Stimulated activated CD8-positive, alpha-beta memory T cell treated with anti-CD3 and anti-CD28 coated beads, Interleukin-12 subunit alpha, Interleukin-12 subunit beta, amount 100 ng/mL, for 1 hour (primary cell): ENCODE data around the gene SYT6.
"Not testable (repeated sequence)": the region's sequence is repeated elsewhere in the genome, so short reads cannot be mapped to it uniquely, and the experiment has no call there.

Experiments
- DNase-seq: peaks from one replicate; pipeline ENCODE4 v3.0.0-alpha.2; 2020; ENCODE audit warnings: low read depth

Gene SYT6

DNA sequence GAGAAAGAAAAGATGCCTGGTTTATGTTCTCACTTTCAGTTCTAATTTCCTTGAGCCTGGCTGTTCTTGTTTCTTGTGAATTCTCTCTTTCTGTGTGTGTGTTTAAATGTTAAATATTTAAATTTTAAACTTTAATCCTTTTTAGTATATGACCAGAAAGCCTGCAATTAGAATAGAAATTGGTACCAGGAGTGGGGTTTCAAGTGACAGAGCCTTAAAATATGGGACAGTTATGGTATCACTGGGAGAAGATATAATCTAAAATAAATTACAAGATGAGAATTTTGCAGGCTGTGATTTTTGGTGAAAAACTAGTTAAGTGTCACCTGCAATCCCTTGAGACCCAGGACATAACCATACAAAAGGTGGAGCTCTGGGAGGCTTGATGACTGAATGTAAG is 81.4 kb downstream of the SYT6 start:
- no peak for DNase-seq

DNA sequence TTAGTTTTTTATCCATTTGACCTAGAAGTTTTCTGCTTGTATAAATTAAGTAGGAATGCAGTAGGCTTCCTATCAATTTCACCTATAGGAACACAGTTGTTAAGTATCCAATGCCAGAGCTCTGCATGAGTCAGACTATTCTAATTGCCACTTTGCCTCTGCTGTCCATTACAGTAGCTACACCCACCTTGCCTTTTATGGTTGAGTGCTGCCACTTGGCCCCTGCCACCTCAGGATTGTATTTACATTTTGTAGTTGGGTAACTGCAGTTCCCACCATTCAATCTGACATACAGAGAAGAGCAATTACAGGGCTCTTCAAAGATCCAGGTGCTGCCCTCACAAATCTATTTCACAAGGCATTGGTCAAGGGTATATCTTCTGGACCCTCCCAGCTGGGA is 83.9 kb downstream of the SYT6 start:
- not testable (repeated sequence) for DNase-seq

DNA sequence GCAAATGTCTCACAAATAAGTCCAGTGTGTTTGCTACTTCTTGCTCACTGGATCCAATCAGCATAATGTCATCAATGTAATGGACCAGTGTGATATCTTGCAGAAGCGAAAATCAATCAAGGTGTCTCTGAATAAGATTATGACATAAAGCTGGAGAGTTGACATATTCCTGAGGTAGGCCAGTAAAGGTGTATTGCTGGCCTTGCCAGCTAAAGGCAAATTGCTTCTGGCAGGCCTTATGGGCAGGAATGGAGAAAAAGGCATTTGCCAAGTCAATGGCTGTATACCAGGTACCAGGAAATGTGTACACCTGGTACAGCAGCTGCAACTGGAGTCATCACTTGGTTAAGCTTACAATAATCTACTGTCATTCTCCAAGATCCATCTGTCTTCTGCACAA is 85.0 kb downstream of the SYT6 start:
- DNase-seq: not testable (repeated sequence)

DNA sequence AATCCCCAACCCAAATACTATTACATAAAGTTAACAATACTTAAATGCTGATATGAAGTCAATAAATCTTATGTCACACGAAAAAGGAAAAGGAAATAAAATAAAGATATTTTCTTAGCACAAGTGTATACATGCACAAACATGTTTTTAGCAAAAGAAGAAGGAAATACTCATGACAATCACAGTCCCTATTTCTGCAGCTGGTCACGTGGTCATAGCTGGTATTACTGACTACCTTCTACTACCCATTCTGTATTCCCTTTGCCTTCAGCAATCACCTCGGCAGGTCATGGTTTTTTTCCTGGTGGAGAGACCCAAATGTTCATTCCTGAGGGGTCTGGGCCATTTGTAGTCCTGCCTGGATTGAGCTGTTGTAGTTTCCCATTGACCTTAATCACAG is 88.0 kb downstream of the SYT6 start:
- not testable (repeated sequence) for DNase-seq

DNA sequence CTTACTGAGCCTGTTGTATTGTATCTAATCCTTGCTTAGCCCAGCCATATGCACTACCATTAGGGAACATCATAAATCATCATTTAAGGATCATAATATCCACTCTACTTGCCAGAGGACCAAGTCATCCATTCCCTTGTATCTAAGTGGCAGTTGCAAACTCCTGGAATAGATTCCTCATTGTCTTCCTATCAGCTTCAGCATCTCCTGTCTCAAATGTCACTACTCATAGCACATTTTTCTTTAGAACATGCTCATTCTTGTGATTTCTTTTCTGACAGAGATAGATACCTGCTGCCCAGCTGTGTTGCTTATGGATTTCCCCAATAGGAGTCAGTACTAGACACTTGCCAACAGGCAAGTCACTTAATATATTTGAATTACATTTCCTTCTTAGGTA is 90.1 kb downstream of the SYT6 start:
- no peak for DNase-seq

DNA sequence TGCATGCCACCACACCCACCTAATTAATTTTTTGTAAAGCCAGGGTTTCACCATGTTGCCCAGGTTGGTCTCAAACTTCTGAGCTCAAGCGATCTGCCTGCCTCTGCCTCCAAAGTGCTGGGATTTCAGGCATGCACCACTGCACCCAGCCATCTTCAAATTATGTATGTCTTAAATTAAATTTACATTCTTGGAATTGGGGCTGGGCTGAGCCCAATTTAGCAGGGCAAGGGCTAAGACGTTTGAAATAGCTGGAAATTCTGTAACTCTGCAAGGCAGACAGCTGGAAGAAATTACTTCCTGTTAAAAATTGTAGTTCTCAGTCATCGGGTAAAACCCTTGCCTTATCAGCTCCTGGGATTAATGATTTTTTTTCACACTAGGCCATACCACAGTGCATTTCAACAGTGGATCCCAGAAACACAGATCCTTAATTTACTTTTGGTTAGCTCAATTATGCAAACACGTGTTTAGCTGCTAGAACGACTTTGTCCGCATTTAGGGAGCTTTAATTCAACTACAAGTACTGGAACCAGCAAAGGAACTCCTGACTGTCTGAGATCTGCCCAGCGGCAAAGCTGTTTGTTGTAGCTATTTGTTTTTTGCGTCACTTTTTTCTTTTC is 91.1 kb downstream of the SYT6 start:
- no peak for DNase-seq

DNA sequence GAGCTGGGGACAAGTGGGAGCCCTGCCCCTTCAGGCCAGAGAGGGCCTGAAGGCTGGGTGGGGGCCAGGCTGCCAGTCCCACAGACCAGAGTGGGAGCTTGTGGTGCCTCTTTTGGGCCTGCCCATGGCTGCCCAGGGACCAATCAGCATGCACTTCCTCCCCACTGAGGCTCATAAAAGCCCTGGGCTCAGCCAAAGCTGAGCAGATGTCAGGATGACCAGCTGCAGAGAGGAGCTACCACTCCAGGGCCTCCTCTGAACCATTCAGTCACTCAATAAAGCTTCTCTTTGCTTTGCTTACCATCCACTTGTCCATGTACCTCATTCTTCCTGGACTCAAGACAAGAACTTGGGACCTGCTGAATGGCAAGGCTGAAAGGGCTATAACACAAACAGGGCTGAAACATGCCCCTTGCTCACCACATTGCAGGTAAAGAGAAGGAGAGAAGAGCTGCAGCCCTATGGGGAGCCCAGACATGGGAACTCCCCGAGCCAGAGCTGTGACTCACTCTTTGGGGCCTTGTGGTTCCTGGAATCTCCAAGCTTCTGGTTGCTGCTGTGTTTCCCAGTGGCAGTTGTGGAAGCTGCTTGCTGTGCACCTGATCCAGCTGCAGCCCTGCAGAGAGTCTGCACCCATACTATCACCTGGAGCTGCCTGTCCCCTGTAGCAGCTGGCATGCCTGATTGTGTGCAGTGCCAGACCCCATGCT is 92.4 kb downstream of the SYT6 start:
- DNase-seq: no peak

DNA sequence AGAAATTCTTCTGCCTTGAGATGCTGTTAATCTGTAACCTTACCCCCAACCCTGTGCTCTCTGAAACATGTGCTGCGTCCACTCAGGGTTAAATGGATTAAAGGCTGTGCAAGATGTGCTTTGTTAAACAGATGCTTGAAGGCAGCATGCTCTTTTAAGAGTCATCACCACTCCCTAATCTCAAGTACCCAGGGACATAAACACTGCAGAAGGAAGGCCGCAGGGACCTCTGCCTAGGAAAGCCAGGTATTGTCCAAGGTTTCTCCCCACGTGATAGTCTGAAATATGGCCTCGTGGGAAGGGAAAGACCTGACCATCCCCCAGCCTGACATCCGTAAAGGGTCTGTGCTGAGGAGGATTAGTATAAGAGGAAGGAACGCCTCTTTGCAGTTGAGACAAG is 95.4 kb downstream of the SYT6 start:
- not testable (repeated sequence) for DNase-seq

DNA sequence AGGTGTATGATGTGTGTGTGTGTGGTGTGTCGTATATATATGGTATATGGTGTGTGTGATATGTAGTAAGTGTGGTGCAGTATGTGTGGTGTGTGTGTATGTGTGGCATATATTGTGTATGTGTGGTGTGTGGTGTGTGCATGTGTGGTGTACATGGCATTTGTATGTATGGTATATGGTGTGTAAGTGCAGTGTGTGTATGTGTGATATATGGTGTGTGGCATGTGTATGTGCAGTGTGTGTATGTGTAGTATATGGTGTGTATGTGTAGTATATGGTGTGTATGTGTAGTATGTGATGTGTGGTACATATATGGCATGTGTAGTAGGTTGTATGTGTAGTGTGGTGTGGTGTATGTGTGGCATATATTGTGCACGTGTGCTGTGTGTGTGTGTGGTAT is 99.5 kb downstream of the SYT6 start:
- DNase-seq: no peak

DNA sequence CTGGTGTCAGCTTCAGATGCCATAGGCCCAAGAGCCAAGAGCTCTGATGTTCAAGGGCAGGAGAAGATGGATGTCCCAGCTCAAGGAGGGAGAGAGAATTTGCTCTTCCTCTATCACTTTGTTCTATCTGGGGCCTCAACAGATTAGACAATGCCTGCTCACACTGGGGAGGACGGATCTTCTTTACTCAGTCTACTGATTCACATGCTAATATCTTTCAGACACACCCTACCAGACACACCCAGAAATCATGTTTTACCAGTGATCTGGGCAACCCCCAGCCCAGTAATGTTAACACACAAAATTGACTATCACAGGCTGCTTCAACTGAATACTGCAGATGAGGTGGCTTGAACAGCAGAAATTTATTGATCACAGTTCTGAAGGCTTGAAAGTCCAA is 105.4 kb downstream of the SYT6 start:
- no peak for DNase-seq

DNA sequence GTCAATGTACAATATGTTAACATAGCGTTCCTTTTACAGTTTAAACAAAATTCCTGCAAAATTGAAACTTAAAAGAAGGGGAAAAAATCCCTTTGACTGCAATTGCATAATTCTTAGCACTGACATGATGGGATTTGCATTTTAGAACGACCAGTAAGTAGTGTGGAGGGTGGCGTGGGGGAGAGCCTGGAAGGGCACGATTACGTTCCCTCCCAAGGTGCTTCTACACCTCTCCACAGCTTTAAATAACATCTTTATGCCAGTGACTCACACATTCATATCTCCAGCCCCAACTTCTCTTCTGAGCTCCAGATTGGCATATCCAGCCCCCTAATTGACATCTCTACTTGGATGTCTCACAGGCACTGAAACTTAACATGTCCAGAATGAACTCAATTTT is 110.1 kb downstream of the SYT6 start:
- no peak for DNase-seq

DNA sequence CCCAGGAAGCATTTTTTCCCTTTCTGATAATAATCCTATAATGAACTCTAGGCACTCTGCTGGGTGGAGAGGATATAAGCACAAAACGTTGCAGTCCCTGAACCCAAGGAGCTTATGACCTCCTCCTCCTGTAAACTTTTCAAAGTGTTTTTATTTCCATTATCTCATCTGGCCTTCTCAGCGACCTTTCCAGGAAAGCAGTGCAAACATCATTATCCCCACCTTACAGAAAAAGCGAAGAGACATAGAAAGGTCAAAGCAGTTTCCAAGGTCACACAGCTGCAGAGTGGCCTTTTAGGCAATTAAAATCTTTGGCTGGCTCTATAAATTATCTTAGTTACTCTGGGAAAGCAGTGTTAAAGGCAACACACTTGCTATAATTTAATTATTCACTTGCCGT is 110.6 kb downstream of the SYT6 start:
- no peak for DNase-seq

DNA sequence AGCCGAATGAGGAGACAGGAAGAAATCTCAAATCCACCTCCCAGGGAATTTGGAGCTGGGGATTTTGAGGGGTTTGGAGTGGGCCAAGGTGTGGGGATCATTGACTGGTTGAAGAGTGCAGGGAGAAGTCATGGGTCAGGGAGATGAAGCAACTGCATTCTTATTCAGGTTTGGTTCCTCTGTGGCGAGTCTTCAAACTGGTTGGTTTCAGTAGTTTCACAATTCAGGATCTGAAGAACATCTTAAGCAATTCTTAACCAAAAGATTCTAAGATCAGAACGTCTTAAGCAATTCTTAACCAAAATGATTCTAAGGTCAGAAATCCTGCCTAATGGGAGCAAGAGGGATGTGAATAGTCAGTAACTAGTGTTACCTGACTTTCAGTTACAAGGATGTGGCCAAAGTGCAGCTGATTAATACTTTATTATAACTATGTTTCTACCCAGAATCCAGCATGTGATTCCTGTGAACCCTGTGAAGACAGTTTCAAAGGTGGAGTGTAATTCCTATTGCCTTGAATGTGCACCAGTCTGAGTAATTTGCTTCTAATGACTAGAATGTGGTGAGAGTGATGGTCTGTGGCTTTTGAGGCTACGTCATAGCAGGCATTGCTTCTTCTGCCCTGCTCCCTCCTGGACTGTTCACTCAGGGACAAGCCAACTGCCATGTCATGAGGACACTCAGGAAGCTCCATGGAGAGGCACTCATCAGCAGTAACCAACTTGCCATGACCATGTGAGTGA is 113.2 kb downstream of the SYT6 start:
- no peak for DNase-seq
